Upper lobe of left lung (tissue), 4 donors: ENCODE data around the gene PLA2G4A.

Experiments
- CTCF ChIP-seq, 6 experiments: fragments of 450-650 bp in 4 of 6; fragments of 200-600 bp in 2 of 6; sonication (generic) in 2 of 6; IDR thresholded peaks; one replicate each; pipeline ENCODE4 v1.5.1; 2016 to 2019; ENCODE audit warnings: antibody characterized with exemption in 6 of 6
- EP300 ChIP-seq, 4 donors: sonication (generic); formaldehyde crosslinking; IDR thresholded peaks; one replicate each; pipeline ENCODE4 v1.5.1; 2017; ENCODE audit warnings: antibody characterized with exemption in 4 of 4, control low read depth in 2 of 4
- POLR2A ChIP-seq, 4 donors: fragments of 450-650 bp; IDR thresholded peaks; one replicate each; pipeline ENCODE4 v1.5.1; 2016 to 2017; ENCODE audit warnings: antibody characterized with exemption in 4 of 4, mild to moderate bottlenecking in 2 of 4
- POLR2AphosphoS5 ChIP-seq, 2 donors: sonication (generic); formaldehyde crosslinking; IDR thresholded peaks; one replicate each; pipeline ENCODE4 v1.5.1; 2017; ENCODE audit warnings: antibody characterized with exemption in 2 of 2

GRCh38 chr1:186841599-186841998 is 12.8 kb downstream of the PLA2G4A start:
- TF ChIP-seq CTCF (IDR thresholded peaks at IDR 0.05) (no peak), POLR2AphosphoS5 (IDR thresholded peaks at IDR 0.05) (no peak), EP300 (IDR thresholded peaks at IDR 0.05) (no peak), POLR2A (IDR thresholded peaks at IDR 0.05) (no peak)
